ENCODE results near the gene FZR1. TPM values are rescaled to one million over a fixed set of nuclear protein-coding genes. Genes with fewer than 3 reads are reported as not detected.

Gene FZR1
- total RNA-seq, 1 experiment from 2014 or later, result 87.4 TPM

DNA sequence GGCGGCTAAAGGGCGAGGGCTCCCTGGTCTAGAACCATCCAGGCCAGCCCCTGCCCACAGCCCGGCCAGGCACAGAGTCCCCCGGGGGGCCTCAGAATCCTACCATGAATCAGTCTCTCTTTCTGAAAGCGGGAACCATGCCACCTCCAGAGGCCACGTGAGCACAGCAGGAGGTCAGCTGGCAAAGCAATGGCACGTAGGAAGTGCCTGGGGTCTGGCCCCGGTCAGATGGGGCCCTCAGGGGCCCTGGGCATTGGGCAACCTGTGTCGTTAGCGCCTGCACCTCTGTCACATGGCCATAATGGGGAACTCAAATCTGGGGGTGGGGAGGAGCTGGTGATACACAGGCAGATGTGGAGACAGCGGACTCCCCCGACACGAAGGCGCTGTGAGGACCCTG is 42.5 kb downstream of the FZR1 start:
- intact Hi-C loops (cut with micrococcal nuclease; ENCODE audit: unreplicated experiment), result loop anchor here (10.0 kb wide), 1 partner anchor 156 kb away; the partner anchor contains the start of genes PIP5K1C and TJP3
- peaks cover 14% of the 10 kb centered on the region for H3K36me3 ChIP-seq (ENCODE audit: insufficient read depth, low read length, poor library complexity, severe bottlenecking)

DNA sequence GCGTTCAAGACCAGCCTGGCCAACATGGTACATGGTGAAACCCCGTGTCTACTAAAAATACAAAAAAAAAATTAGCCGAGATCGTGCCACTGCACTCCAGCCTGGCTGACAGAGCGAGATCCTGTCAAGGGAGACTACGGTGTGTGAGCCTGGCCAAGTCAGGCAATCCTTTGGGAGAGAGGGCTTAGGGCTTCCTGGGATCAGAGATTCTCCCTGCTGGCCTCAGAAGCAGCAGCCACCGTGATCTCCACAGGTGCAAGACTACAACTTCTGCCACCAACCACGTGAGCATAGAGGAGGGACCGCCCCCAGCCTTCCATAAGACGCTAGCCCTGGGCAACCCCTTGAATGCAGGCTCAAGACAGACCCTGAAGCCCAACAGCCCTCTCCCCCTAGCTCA is 43.7 kb downstream of the FZR1 start:
- POLR2A ChIA-PET (ENCODE audit: low non-redundant PET), result no interaction called here
- BruUV-seq (replicated peaks), result no TSS peak

More for the DNA sequence above, 42.5 kb downstream of the FZR1 start:
- Histone ChIP-seq H3K27me3 (replicated peaks; ENCODE audit: insufficient read depth, low read depth, low read length, poor library complexity) (no peaks in the 10 kb centered on the region), H3K9me3 (ENCODE audit: low read depth, low read length, poor library complexity, severe bottlenecking) (no peaks in the 10 kb centered on the region), H3K27ac (ENCODE audit: low read depth, low read length, poor library complexity, severe bottlenecking) (peak overlapping the region; percentile 54), H3K4me3 (ENCODE audit: low read depth, low read length, poor library complexity, severe bottlenecking) (no peak overlapping the region), H3K4me1 (ENCODE audit: insufficient read depth, low read length, poor library complexity, severe bottlenecking) (no peaks in the 10 kb centered on the region)
- DNase-seq (ENCODE audit: low spot score), result no peak
- BruUV-seq (replicated peaks), result no TSS peak
- TF ChIP-seq, protein P1, sequence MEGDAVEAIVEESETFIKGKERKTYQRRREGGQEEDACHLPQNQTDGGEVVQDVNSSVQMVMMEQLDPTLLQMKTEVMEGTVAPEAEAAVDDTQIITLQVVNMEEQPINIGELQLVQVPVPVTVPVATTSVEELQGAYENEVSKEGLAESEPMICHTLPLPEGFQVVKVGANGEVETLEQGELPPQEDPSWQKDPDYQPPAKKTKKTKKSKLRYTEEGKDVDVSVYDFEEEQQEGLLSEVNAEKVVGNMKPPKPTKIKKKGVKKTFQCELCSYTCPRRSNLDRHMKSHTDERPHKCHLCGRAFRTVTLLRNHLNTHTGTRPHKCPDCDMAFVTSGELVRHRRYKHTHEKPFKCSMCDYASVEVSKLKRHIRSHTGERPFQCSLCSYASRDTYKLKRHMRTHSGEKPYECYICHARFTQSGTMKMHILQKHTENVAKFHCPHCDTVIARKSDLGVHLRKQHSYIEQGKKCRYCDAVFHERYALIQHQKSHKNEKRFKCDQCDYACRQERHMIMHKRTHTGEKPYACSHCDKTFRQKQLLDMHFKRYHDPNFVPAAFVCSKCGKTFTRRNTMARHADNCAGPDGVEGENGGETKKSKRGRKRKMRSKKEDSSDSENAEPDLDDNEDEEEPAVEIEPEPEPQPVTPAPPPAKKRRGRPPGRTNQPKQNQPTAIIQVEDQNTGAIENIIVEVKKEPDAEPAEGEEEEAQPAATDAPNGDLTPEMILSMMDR (conservative IDR thresholded peaks at IDR 0.05; ENCODE audit: low read depth, low read length), result no peak
- no peak for TF ChIP-seq EZH2 (IDR thresholded peaks at IDR 0.05; ENCODE audit: borderline replicate concordance, low read depth, low read length, poor library complexity, severe bottlenecking)
- ChIA-PET POLR2A (ENCODE audit: low non-redundant PET) (no interaction called here), CTCF (interaction anchor here (0.5 kb wide), 1 partner anchor 164 kb away, joined by 10 read pairs; no protein-coding TSS in a partner anchor)

DNA sequence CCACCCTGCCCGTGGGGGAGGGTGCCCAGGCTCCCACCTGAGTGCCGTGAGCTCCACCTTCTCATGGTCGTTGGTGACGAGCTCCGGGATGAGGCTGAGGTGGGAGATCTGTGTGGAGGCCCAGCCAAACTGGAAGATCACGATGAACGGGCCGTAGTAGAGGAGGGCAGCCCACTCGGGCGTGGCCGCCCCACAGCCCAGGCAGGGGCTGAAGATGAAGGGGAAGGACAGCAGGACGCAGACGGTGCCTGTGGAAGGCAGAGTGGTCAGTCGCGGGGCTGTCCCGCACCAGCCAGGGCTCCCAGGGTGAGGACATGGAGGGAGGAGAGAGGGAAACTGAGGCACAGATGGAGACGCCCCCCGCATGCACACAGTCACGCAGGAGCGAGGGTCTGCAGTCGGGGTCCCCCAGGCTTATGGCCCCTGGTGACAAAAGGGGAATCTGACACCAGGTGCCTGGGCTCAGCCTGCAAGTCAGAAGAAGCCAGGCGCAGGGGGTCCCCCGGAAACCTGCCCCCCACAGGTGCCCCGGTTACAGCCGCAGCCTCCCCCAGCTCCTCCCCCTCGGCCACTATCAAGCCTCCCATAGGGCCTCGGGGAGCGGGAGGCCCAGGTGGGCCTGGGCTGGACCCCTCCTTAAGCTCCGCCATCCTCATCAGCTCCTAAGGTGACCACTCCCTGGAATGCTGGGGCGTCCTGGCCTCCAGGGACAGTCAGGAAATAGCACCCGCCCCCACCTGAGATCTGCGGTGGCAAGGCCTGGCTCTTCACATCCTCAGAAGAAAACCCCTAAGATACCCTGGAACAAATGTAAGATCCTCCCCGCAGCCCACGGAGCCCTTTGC is 45.1 kb downstream of the FZR1 start:
- H3K4me1 ChIP-seq (ENCODE audit: insufficient read depth, low read length, poor library complexity, severe bottlenecking), result peaks cover 5% of the 10 kb centered on the region
- ChIA-PET POLR2A (ENCODE audit: low non-redundant PET) (interaction anchor here (1.1 kb wide), 1 partner anchor 212 kb away, joined by 3 read pairs; no protein-coding TSS in a partner anchor), CTCF (no interaction called here)
- TF ChIP-seq, protein P1 (conservative IDR thresholded peaks at IDR 0.05; ENCODE audit: low read depth, low read length), result no peak
- TF ChIP-seq EZH2 (IDR thresholded peaks at IDR 0.05; ENCODE audit: borderline replicate concordance, low read depth, low read length, poor library complexity, severe bottlenecking), result no peak
- intact Hi-C loops (cut with micrococcal nuclease; ENCODE audit: unreplicated experiment), result no loop called here
- BruUV-seq (replicated peaks), result no TSS peak
- no peak overlapping the region for H3K4me3 ChIP-seq (ENCODE audit: low read depth, low read length, poor library complexity, severe bottlenecking)
- no peaks in the 10 kb centered on the region for H3K27me3 ChIP-seq (replicated peaks; ENCODE audit: insufficient read depth, low read depth, low read length, poor library complexity)
- DNase-seq (ENCODE audit: low spot score), result no peak
- H3K36me3 ChIP-seq (ENCODE audit: insufficient read depth, low read length, poor library complexity, severe bottlenecking), result peaks cover 6% of the 10 kb centered on the region
- no peaks in the 10 kb centered on the region for H3K9me3 ChIP-seq (ENCODE audit: low read depth, low read length, poor library complexity, severe bottlenecking)
- H3K27ac ChIP-seq (ENCODE audit: low read depth, low read length, poor library complexity, severe bottlenecking), result no peak overlapping the region

More for the DNA sequence above, 43.7 kb downstream of the FZR1 start:
- no peak for DNase-seq (ENCODE audit: low spot score)
- H3K27ac ChIP-seq (ENCODE audit: low read depth, low read length, poor library complexity, severe bottlenecking), result no peak overlapping the region
- CTCF ChIA-PET, result no interaction called here
- intact Hi-C loops (cut with micrococcal nuclease; ENCODE audit: unreplicated experiment), result loop anchor here (10.0 kb wide), 1 partner anchor 155 kb away; the partner anchor contains the start of genes PIP5K1C and TJP3
- no peaks in the 10 kb centered on the region for H3K9me3 ChIP-seq (ENCODE audit: low read depth, low read length, poor library complexity, severe bottlenecking)
- H3K36me3 ChIP-seq (ENCODE audit: insufficient read depth, low read length, poor library complexity, severe bottlenecking), result peaks cover 6% of the 10 kb centered on the region
- TF ChIP-seq, protein P1 (conservative IDR thresholded peaks at IDR 0.05; ENCODE audit: low read depth, low read length), result no peak
- TF ChIP-seq EZH2 (IDR thresholded peaks at IDR 0.05; ENCODE audit: borderline replicate concordance, low read depth, low read length, poor library complexity, severe bottlenecking), result no peak
- no peaks in the 10 kb centered on the region for H3K27me3 ChIP-seq (replicated peaks; ENCODE audit: insufficient read depth, low read depth, low read length, poor library complexity)
- H3K4me3 ChIP-seq (ENCODE audit: low read depth, low read length, poor library complexity, severe bottlenecking), result no peak overlapping the region
- no peaks in the 10 kb centered on the region for H3K4me1 ChIP-seq (ENCODE audit: insufficient read depth, low read length, poor library complexity, severe bottlenecking)

All from A673 (cell line).